ENCODE results near the gene DNAJC13.

DNAJC13 gene

DNA sequence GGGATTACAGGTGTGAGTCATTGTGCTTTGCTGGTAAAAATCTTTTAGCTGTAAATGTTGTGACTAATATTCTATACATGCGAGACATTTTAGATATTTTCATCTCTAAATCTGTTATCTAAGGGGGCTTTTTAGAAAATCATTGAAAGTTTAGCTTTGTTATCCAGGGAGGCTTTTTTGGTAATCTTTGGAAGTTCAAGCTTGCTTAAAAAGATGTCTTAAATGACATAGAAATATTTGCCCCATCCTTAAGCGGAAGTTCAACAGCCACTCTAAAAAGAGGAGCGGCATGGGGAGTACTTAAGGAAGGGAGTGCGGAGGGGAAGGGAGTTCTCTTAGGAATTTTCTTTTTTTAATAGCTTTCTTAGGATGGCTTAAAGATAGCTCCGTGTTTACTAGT is 26.1 kb downstream of the DNAJC13 start:
- no peak overlapping the region for H3K4me3 ChIP-seq (ENCODE audit: low read depth, low read length)
- TF ChIP-seq, protein P1, sequence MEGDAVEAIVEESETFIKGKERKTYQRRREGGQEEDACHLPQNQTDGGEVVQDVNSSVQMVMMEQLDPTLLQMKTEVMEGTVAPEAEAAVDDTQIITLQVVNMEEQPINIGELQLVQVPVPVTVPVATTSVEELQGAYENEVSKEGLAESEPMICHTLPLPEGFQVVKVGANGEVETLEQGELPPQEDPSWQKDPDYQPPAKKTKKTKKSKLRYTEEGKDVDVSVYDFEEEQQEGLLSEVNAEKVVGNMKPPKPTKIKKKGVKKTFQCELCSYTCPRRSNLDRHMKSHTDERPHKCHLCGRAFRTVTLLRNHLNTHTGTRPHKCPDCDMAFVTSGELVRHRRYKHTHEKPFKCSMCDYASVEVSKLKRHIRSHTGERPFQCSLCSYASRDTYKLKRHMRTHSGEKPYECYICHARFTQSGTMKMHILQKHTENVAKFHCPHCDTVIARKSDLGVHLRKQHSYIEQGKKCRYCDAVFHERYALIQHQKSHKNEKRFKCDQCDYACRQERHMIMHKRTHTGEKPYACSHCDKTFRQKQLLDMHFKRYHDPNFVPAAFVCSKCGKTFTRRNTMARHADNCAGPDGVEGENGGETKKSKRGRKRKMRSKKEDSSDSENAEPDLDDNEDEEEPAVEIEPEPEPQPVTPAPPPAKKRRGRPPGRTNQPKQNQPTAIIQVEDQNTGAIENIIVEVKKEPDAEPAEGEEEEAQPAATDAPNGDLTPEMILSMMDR (IDR thresholded peaks at IDR 0.05; ENCODE audit: low read depth, low read length, missing control alignments): no peak
- no peak for DNase-seq (ENCODE audit: low read depth)

DNA sequence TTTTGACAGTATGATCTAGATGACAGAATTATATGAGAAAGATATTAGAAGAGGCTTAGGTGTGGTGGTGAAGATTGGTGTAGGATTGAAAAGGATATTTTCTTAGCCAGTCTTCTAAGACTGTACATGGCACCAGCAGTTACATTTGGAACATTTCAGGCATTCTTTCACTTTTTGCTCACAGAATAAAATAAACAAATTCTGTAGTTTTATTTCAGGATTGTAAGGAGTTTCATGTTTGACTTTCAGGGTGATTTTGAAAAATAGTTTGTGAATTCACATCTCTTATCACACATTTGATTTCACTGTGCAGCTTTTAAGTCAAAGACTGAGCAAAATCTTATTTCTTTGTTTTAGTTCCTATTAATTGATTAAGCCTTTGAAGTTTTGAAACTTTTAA is 27.1 kb downstream of the DNAJC13 start:
- DNase-seq (ENCODE audit: low read depth): no peak
- no peak overlapping the region for H3K4me3 ChIP-seq (ENCODE audit: low read depth, low read length)
- TF ChIP-seq, protein P1 (IDR thresholded peaks at IDR 0.05; ENCODE audit: low read depth, low read length, missing control alignments): no peak

DNA sequence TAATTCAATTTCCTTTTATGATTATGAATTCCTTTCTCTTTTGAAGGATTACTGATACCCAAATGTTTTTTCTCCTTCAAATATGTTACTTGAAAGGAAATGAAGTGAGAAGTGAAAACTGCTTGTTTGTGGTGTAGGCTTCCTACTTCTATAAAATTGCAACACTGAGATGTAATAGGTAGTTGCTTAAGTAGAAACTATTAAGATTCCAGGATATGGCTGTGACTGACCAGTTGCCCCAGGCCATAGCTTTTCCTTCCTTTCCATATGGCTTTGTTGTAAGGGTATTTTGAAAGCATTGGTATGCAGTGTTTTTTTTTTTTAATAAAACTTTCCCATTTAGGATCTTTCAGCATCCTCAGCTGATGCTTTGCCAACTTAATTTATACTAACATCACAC is 28.5 kb downstream of the DNAJC13 start:
- TF ChIP-seq, protein P1 (IDR thresholded peaks at IDR 0.05; ENCODE audit: low read depth, low read length, missing control alignments): no peak
- DNase-seq (ENCODE audit: low read depth): no peak
- H3K4me3 ChIP-seq (ENCODE audit: low read depth, low read length): no peak overlapping the region

DNA sequence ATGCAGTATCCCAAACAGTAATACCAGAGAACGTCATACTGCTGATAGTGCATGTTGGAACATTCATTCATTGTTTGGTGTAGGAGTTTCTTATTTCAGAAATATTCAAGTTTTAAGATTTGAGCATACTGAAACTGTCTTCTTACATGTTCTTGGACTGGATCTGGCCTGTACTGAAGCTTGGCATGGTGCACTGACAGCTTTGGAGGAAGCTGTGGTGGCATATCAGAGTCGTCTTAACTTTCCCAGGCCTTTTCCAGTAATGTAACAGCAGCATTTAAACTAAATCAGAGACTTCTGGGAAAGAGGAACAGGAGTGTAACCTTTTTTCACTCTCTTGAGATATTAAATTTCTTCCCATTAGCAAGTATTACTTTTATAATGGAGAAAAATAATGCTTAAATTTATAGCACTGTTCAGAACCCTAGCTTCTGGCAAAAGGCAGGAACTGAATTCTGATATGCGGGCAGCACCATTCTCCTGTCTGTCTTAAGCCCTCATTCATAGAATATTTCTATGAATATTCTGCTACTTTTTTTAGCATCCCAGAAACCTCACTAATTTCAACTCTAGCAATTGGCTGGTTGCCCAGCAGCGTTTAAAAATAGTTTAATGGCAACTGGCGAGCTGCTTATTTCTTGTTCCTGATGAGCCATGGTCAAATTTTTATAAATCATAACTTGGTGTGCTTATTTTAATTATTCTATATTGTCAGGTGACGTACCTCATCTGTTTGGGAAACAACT is 31.1 kb downstream of the DNAJC13 start:
- DNase-seq (ENCODE audit: low read depth): no peak
- TF ChIP-seq, protein P1 (IDR thresholded peaks at IDR 0.05; ENCODE audit: low read depth, low read length, missing control alignments): no peak
- no peak overlapping the region for H3K4me3 ChIP-seq (ENCODE audit: low read depth, low read length)

DNA sequence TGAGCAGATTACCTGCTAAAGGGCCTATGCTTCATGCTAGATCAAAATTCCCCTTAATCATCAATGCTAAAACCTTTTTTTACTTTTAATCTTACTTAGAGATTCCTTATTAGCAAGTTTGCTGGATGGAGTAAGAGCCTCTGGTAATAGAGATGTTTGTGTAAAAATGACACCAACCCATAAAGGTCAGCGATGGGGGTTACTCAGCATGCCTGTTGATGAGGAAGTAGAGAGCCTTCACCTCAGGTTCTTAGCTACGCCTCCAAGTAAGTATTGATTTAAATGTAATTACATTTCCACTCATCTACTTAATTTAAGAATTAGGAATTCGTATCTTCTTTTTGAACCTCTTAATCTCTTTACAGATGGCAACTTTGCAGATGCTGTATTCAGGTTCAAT is 38.8 kb downstream of the DNAJC13 start:
- no peak overlapping the region for H3K4me3 ChIP-seq (ENCODE audit: low read depth, low read length)
- DNase-seq (ENCODE audit: low read depth): no peak
- TF ChIP-seq, protein P1 (IDR thresholded peaks at IDR 0.05; ENCODE audit: low read depth, low read length, missing control alignments): no peak

DNA sequence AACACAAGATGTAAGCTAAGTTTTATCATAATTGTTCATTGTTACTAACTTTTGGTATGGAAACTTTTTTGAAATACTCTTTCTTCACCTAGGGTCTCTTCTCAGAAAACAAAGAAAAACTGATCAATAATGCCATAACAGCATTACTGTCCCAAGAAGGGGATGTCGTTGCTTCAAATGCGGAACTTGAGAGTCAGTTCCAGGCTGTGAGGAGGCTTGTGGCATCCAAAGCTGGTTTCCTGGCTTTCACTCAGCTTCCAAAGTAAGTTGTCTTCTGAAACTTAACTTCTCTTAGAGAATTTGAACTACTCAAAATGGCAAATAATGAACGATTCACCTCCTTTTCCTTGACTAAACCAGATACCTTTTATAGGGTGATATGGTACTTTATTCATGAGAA is 39.3 kb downstream of the DNAJC13 start:
- no peak for DNase-seq (ENCODE audit: low read depth)
- TF ChIP-seq, protein P1 (IDR thresholded peaks at IDR 0.05; ENCODE audit: low read depth, low read length, missing control alignments): no peak
- no peak overlapping the region for H3K4me3 ChIP-seq (ENCODE audit: low read depth, low read length)

DNA sequence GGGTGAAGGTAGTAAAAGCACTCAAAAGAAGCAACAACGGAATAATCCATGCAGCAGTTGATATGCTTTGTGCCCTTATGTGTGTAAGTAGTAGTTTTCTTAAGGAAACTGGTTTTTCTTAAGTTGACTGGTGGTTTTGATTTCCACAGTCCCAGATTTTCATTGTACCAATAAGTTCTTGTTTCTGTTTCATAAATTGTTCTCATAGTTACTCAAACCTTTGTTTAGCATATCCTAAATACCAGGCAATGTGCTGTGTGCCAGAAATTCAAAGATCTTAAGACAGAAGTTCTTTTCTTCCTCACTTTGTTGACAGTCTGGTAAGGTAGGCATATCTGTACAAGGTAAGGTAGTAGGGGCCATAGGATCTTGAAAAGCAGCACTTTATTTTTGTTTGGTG is 40.0 kb downstream of the DNAJC13 start:
- no peak overlapping the region for H3K4me3 ChIP-seq (ENCODE audit: low read depth, low read length)
- no peak for DNase-seq (ENCODE audit: low read depth)
- TF ChIP-seq, protein P1 (IDR thresholded peaks at IDR 0.05; ENCODE audit: low read depth, low read length, missing control alignments): no peak

All from GM12864 (cell line).